Neural cell (in vitro differentiated cells): ENCODE data around the gene PTDSS2. TPM values are rescaled to one million over a fixed set of nuclear protein-coding genes. Genes with fewer than 3 reads are reported as not detected.

Experiments used
- H2AFZ ChIP-seq: fragments of 200-600, 300-800 bp; sonication (generic), shearing (Covaris generic); 2 replicates; pipeline ENCODE4 v1.6.0; 2014; ENCODE audit warnings: low read depth, mild to moderate bottlenecking, antibody characterized with exemption, low read length, moderate library complexity
- H3F3A ChIP-seq: fragments of 200-600 bp; shearing (Covaris generic); 2 replicates; pipeline ENCODE4 v1.6.1; 2016; ENCODE audit warnings: mild to moderate bottlenecking, moderate library complexity, mixed read lengths, antibody characterized with exemption, low read length; ENCODE audit not compliant: insufficient read depth, poor library complexity, severe bottlenecking
- H3K27ac ChIP-seq: fragments of 200-600, 300-800 bp; sonication (generic), shearing (Covaris generic); 2 replicates; pipeline ENCODE4 v1.5.1; 2014; ENCODE audit warnings: mild to moderate bottlenecking, low read length, moderate library complexity
- H3K27me3 ChIP-seq: fragments of 300-800, 200-600 bp; sonication (generic), shearing (Covaris generic); 2 replicates; pipeline ENCODE4 v1.6.0; 2014; ENCODE audit warnings: mild to moderate bottlenecking, low read depth, low read length, moderate library complexity; ENCODE audit not compliant: insufficient read depth
- H3K36me3 ChIP-seq: fragments of 300-800, 200-600 bp; sonication (generic), shearing (Covaris generic); 2 replicates; pipeline ENCODE4 v1.5.1; 2014; ENCODE audit warnings: mild to moderate bottlenecking, antibody characterized with exemption, low read length, moderate library complexity; ENCODE audit not compliant: insufficient read depth
- H3K4me2 ChIP-seq: fragments of 300-800, 200-600 bp; sonication (generic), shearing (Covaris generic); 2 replicates; pipeline ENCODE4 v1.6.0; 2014; ENCODE audit warnings: mild to moderate bottlenecking, low read length
- H3K4me3 ChIP-seq: fragments of 300-800, 200-600 bp; sonication (generic), shearing (Covaris generic); 2 replicates; pipeline ENCODE4 v1.5.1; 2014; ENCODE audit warnings: mild to moderate bottlenecking, low read length, moderate library complexity
- H3K79me2 ChIP-seq: fragments of 200-600 bp; shearing (Covaris generic); replicated peaks from 2 replicates; pipeline ENCODE4 v1.6.0; 2014; ENCODE audit warnings: mild to moderate bottlenecking, low read length, moderate library complexity; ENCODE audit not compliant: insufficient read depth
- H3K9ac ChIP-seq: fragments of 300-800, 200-600 bp; sonication (generic), shearing (Covaris generic); 2 replicates; pipeline ENCODE4 v1.6.1; 2016; ENCODE audit warnings: mild to moderate bottlenecking, low read length, mixed read lengths
- H3K9me2 ChIP-seq: fragments of 200-600 bp; shearing (Covaris generic); 2 replicates; pipeline ENCODE4 v1.6.1; 2016; ENCODE audit warnings: mild to moderate bottlenecking, low read length, mixed read lengths; ENCODE audit not compliant: insufficient read depth
- H3K9me3 ChIP-seq: fragments of 200-600, 300-800 bp; sonication (generic), shearing (Covaris generic); 2 replicates; pipeline ENCODE4 v1.6.1; 2016; ENCODE audit warnings: mild to moderate bottlenecking, mixed run types, low read length, moderate library complexity, mixed read lengths
- H4K20me1 ChIP-seq: fragments of 200-600 bp; shearing (Covaris generic); 2 replicates; pipeline ENCODE4 v1.6.1; 2016; ENCODE audit warnings: mild to moderate bottlenecking, mixed run types; ENCODE audit not compliant: insufficient read depth
- EP300 ChIP-seq: fragments of 450-650 bp; conservative IDR thresholded peaks from 2 replicates; pipeline ENCODE4 v1.6.1; 2014; ENCODE audit warnings: antibody characterized with exemption, mild to moderate bottlenecking, moderate library complexity; ENCODE audit not compliant: poor library complexity, severe bottlenecking
- EZH2 ChIP-seq: fragments of 200-600, 300-800 bp; shearing (Covaris generic), sonication (generic); IDR thresholded peaks from 2 replicates; pipeline ENCODE4 v1.6.1; 2014; ENCODE audit warnings: antibody characterized with exemption, low read length, borderline replicate concordance, mild to moderate bottlenecking; ENCODE audit not compliant: insufficient read depth, poor library complexity, severe bottlenecking
- MXI1 ChIP-seq: fragments of 450-650 bp; conservative IDR thresholded peaks from 2 replicates; pipeline ENCODE4 v1.6.1; 2014; ENCODE audit warnings: antibody characterized with exemption, mild to moderate bottlenecking; ENCODE audit not compliant: poor library complexity, severe bottlenecking
- RAD21 ChIP-seq: fragments of 450-650 bp; conservative IDR thresholded peaks from 2 replicates; pipeline ENCODE4 v1.6.1; 2014; ENCODE audit warnings: antibody characterized with exemption, mild to moderate bottlenecking, moderate library complexity
- SMC3 ChIP-seq: fragments of 450-650 bp; conservative IDR thresholded peaks from 2 replicates; pipeline ENCODE4 v1.6.1; 2014; ENCODE audit warnings: antibody characterized with exemption, mild to moderate bottlenecking, moderate library complexity; ENCODE audit not compliant: poor library complexity
- TAF1 ChIP-seq: IDR thresholded peaks from 2 replicates; pipeline ENCODE4 v1.6.1; 2012; ENCODE audit warnings: low read depth
- polyA plus RNA-seq: library from polyadenylated mRNA; depleted of rRNA; stranded (reverse); fragments of >200 nt; gene quantifications from 2 replicates; pipeline ENCODE4 v1.2.3, GENCODE V29; 2014
- TF ChIP-seq, protein P1 (sequence below): IDR thresholded peaks from 2 replicates; pipeline ENCODE4 v1.6.1; 2012; ENCODE audit warnings: borderline replicate concordance

Gene PTDSS2
- polyA plus RNA-seq, 1 donor from 2014 or later = 54.3 TPM

DNA sequence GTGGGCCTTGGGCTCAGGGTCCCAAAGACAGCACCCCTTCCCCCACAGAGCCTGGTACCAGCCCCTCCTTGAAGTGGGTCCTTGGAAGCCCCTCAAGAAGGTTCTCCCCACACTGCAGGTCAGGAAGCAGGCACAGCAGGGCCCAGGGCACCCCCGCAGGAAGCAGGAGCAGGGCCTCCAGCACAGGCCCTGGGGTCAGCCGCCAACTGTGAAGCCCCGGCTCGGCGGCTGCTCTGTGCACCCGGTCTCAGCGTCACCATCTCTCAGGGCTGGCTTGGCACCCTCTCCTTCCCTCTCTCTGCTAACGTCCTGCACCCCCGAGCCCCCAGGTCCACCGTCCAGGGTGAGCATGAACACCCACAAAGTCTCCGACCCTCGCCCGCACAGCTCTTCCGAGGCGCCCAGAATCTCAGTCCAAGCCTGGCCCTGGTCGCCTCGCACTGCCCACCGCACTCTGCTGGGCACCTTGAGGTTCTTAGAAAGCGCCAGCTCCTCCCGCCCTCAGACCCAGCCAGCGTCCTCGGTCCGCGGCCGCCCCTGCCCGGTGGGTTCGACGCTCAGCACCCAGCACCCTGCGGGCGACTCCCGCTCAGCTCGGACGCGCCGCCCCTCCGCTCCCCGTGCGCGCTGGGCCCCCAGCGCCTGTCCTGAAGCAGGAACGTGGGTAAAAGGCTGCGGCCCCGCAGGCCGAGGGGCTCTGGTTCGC, 33.9 kb upstream of the PTDSS2 start (continued):
- TF ChIP-seq, protein P1, sequence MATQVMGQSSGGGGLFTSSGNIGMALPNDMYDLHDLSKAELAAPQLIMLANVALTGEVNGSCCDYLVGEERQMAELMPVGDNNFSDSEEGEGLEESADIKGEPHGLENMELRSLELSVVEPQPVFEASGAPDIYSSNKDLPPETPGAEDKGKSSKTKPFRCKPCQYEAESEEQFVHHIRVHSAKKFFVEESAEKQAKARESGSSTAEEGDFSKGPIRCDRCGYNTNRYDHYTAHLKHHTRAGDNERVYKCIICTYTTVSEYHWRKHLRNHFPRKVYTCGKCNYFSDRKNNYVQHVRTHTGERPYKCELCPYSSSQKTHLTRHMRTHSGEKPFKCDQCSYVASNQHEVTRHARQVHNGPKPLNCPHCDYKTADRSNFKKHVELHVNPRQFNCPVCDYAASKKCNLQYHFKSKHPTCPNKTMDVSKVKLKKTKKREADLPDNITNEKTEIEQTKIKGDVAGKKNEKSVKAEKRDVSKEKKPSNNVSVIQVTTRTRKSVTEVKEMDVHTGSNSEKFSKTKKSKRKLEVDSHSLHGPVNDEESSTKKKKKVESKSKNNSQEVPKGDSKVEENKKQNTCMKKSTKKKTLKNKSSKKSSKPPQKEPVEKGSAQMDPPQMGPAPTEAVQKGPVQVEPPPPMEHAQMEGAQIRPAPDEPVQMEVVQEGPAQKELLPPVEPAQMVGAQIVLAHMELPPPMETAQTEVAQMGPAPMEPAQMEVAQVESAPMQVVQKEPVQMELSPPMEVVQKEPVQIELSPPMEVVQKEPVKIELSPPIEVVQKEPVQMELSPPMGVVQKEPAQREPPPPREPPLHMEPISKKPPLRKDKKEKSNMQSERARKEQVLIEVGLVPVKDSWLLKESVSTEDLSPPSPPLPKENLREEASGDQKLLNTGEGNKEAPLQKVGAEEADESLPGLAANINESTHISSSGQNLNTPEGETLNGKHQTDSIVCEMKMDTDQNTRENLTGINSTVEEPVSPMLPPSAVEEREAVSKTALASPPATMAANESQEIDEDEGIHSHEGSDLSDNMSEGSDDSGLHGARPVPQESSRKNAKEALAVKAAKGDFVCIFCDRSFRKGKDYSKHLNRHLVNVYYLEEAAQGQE = no peak
- TF ChIP-seq TAF1 = no peak

DNA sequence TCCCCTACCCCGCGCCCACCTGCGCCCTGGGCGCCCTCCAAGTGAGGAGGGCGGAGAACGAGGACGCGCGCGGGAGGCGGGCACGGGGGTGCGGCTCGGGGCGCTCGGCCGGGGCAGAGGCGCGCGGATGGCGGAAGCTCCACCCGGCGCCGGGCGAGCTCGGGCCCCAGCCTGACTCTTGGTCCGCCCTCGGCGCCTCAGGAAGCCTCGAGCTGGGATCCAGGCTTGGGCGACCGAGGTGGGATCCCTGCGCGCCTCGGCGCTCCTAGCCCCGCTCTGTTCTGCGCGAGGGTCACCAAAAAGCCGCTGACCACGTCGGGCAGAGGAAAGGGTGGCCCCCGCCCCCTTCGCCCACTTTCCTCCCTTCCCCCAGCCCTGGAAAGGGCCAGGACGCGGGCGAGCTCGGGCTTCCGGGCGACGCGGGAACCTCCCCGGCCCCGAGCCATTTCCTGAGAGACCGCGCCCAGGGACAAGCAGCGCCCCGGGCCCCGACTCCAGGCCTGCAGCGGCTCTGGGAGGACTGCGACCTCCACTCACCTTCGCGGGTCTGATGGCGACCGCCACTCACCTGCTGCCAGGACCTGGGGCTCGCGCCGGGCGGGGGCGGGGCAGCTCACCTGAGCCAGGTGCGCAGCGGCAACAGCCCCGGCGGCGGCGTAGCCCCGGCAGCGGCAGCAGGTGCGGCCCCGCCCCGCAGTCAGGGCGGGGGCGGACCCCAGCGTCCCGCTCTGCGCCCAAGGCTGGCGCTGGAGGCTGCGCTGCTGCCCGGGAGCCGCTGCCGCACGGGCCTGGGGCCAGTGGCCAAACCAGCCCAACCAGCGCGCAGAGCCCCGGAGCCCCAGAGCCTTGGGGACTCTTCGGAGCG, 33.1 kb upstream of the PTDSS2 start:
- no peaks in the 10 kb centered on the region for H3K36me3 ChIP-seq
- H3K9me3 ChIP-seq = no peaks in the 10 kb centered on the region
- no peak overlapping the region for H2AFZ ChIP-seq
- TF ChIP-seq MXI1 (no peak), EZH2 (peak; percentile 49)
- no peaks in the 10 kb centered on the region for H4K20me1 ChIP-seq
- H3K27me3 ChIP-seq = peaks cover 37% of the 10 kb centered on the region
- peak overlapping the region; percentile 66 for H3K4me3 ChIP-seq
- H3K79me2 ChIP-seq = no peaks in the 10 kb centered on the region
- H3K9ac ChIP-seq = peak overlapping the region; percentile 16
- H3F3A ChIP-seq = no peaks in the 10 kb centered on the region
- H3K27ac ChIP-seq = no peak overlapping the region
- H3K9me2 ChIP-seq = no peaks in the 10 kb centered on the region
- no peak overlapping the region for H3K4me2 ChIP-seq

DNA sequence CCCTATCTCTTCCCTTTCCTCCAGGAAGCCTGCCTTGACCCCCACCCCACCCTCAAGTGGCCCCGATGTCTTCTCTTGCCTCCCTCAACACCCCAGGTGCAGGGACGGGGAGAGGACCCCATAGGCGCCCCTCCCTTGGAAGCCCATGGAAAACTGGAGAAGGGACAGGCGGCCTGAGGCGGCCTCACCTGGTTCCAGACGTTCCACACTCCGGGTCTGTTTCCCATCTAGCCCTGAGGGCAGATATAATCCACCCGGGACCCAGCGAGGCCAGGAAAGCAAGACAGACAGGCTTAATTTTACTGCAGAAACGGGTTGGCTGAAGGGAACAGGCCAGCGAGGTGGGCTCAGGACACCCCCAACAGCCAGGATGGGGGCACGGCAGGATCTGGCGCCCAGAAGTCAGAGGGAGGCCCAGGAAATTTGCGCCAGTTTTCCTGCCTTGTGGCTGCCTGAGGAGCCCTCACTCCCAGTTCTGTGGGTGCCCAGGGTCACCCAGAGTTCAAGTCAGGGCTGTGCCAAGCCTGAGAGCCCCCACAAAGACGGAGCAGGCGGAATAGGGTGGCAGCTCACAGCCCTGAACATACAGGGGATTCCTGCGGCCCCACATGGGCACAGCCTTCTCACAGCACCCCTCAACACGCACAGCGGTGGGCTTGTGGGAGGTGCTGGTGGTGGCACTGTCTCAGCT, 32.3 kb upstream of the PTDSS2 start:
- Histone ChIP-seq H3F3A (no peaks in the 10 kb centered on the region), H3K9me2 (no peaks in the 10 kb centered on the region), H4K20me1 (no peaks in the 10 kb centered on the region), H3K9me3 (no peaks in the 10 kb centered on the region), H2AFZ (no peak overlapping the region), H3K27me3 (peaks cover 37% of the 10 kb centered on the region), H3K27ac (no peak overlapping the region), H3K9ac (no peak overlapping the region), H3K4me3 (no peak overlapping the region), H3K79me2 (no peaks in the 10 kb centered on the region), H3K36me3 (no peaks in the 10 kb centered on the region), H3K4me2 (no peak overlapping the region)
- no peak for TF ChIP-seq EP300
- no peak for TF ChIP-seq SMC3
- TF ChIP-seq RAD21 = no peak
- TF ChIP-seq, protein P1 = no peak
- no peak for TF ChIP-seq EZH2
